HG02870 (cell line): Measurements from ENCODE around the gene SLC25A45.

Experiments
- ATAC-seq: cut with Tn5 transposase; IDR thresholded peaks from one replicate; pipeline ENCODE4 v1.9.1; 2021; ENCODE audit warnings: mild to moderate bottlenecking, moderate library complexity; ENCODE audit not compliant: unreplicated experiment

The SLC25A45 gene

DNA sequence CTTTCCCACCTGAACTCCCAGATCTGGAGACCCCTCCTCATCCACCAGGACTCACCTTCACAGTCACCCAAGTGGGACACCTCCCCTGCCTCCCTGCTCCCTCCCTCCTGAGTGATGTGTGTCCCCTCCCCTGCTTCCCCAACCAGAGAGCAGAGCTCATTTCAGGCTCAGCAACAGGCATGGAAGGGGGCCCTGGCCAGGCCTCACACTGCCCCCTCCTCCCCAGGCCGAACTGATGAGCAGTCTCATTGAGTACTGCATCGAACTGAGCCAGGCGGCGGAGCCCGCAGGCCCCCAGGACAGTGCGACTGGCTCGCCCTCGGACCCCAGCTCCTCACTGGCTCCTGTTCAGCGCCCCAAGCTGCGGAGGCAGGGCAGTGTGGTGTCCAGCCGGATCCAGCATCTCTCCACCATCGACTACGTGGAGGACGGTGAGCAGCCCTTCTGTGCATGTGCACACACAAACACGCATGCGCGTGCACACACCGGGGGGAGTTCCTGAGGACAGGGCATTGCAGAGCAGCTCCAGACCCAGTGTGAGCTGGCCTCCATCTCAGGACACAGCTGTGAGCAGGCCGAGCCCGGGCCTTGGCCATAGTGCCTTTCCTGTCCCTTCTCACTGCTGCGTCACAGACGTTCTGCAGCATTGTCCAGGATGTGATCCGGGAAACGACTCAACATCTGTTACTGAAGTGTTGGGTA is 22.3 kb upstream of the SLC25A45 start:
- ATAC-seq = no peak

DNA sequence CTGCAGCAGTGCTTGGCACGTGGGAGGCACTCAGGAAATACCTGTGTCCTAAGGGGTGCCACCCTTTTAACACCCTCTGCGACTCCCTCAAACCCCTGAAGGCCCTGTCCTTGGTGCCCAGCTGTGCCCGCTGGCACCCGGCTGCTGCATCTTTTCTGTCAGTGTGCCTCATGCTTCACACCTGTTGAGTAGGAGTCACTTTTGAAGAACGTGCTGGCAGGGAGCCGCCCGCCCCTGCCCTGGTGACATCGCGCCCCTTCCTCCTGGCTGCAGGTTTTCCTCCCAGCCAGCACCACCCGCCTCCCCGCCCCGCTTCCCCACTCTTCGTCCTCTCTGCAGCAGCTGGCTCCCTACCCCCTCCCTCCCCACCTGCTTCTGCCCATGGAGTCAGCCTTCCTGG is 21.8 kb upstream of the SLC25A45 start:
- no peak for ATAC-seq

DNA sequence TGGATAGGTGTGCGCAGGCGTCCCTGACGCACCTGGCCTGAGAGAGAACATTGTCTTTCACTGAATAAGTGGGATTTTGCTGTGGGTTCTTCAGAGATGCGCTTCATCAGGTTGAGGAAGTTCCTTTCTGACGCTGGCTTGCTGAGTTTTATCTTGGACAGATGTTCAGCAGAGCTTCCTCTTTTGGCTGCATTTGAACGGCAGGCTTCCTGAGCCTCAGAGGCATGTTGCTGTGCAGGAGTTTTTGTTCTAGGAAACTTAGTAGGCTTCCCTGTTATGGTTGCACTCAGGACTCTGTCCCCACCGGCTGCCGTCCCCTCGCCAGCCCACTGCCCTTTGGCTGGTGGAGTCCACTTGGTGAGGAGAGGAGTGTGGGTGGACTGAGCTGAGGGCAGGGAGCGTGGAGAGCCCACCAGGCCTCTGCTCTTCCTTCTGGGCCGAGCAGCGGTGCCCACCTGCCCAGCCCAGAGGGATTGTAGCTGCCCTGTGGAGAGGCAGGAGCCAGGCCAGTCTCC is 21.2 kb upstream of the SLC25A45 start:
- no peak for ATAC-seq

DNA sequence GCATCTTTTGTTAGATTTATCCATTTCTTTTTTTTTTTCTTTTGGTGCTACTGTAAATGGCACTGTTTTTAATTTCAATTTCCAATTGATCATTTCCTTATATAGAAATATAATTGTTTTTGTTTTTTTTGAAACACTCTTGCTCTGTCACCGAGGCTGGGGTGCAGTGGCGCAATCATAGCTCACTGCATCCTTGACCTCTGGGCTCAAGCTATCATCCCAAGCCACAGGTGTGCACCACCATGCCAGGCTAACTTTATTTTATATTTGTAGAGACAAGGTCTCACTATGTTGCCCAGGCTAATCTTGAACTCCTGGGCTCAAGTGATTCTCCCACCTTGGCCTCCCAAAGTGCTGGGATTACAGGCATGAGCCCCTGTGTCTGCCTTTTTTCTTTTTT is 20.3 kb upstream of the SLC25A45 start:
- ATAC-seq = no peak

DNA sequence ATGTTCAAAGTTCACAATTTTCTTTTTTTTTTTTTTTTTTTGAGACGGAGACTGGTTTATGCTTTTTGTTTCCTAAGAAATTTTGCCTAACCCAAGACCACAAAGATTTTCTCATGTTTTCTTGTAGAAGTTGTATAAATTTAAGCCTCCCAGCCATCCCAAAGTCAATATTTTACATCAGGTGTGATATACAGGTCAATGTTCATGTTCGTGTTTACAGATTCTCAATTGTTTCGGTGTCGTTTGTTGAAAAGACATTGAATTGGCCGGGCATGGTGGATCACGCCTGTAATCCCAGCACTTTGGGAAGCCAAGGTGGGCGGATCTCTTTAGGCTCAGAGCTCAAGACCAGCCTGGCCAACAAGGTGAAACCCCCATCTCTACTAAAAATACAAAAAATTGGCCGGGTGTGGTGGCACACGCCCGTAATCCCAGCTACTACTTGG is 19.4 kb upstream of the SLC25A45 start:
- ATAC-seq = no peak

DNA sequence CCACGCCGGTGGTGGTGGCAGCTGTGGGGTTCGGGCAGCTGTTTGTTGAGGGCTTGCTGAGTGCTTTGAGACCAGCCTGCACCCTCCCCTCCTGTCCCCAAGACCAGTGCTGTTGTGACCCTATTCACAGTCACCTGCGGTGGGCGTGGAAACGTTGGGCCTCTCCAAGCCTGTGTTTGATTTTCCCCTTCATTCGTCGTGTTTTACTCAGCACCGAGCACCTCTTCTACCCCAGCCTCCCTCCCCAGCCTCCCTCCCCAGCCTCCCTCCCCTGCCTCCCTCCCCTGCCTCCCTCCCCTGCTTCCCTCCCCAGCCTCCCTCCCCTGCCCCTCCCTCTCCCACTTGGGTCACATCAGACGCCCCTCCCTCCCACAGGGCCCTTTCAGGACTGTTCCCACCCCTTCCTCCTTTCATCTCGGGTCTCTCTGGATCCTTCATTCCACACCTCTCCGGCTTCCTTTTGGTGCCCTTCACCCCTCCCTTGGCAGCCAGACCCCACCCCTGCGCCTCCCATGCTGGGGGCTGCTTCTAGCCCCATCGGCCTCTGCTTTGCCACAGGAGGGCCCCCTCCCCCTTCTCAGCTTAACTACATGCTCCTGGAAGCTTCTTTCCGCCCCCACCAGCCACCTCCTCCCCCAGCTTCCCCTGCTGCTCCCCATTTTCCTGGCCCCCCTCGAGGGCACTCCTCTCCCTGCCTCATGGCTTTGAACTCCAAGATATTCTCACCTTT is 18.8 kb upstream of the SLC25A45 start:
- no peak for ATAC-seq

DNA sequence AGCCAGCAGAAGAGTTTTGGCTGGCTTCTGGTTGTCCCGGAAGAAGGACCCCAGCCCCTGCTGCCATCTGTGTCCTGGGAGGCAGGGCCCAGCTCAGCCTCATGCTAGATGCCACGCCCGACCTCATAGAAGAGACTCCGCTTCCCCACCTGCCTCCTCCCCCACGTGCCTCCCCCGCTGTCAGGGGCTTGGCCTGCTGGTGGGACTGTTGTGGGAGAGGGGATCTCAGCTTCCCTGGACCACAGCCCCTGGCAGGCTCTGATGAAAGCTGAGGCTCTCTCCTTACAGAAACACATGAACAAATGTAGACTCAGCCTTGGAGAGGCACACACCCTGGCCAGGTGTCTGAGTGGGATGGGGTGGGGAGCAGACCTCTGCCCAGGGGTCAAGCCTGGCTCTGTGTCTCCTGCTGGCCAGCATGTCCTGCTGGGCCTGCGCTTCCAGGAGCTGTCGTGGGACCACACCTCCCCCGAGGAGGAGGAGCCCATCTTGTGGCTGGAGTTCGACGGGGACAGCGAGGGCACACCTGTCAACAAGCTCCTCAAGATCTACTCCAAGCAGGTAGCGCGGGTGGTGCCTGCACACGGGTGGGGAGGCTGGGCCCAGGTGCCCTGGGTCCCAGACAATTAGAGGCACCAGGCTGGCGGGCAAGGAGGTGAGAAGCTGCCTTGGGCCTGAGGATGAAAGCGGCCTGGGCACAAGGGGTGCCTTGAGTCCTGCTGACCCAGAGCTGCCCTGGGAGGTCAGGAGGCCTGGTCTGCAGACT is 18.0 kb upstream of the SLC25A45 start:
- ATAC-seq = no peak

DNA sequence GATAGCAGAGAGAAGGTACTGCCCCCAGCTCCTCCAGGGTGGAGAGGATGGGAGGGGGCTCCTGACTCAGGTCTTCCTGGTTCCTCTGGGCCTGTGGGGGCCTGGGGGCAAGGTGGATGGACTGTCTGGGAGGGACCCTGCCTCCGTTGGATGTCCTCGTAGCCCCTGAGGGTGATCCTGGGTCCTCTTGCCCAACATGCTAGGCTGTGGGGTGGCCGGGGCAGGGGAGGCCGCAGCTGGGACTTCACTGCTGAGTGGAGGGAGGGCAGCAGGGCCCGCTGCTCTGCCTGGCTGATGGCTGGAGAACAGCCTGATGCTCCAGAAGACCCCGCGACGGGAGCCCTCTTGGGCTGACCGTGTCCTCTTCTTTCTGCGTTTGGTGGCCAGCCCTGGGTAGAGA is 17.4 kb upstream of the SLC25A45 start:
- no peak for ATAC-seq

DNA sequence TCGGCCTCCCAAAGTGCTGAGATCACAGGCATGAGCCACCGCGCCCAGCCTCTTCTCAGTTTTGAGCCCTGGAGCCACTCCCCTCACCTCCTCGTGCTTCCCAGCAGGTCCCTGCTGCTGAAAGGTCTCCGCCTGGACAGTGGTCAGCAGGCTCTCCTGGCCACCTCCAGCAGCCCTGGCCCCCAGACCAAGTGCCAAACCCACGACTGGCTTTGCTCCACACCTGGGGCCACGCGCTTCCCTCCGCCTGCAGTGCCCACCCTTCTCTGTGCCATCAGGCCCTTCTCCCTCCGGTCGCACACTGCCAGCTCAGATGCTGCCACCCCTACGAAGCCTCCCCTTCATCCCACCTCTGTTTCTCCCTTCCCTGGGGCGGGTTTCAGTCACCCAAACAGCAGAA is 16.8 kb upstream of the SLC25A45 start:
- no peak for ATAC-seq

DNA sequence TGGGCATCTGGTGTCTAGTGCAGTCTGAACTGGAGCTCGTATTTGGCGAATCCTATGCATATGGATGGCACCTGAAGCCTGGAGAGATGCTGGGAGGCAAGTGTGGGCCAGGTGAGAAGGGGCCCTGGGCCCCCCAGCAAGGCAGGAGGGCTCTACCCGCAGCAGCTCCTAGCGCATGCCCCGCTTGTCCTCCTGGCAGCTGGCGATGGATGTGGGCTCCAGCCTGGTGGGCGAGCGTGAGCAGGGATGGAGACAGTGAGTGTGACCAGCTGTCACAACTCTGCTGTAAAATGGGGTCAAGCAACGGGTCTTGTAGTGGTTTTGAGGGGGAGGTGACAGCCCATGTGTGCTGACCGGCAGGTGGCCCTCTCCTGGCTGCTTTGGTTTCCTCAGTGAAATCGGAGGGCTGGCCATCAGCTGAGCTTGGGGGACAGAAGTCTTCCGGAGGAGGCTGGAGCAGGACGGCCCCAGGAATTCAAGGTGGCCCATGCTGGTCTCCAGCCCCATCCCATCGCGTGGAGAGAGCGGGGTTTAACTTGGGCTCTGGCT is 16.0 kb upstream of the SLC25A45 start:
- no peak for ATAC-seq

DNA sequence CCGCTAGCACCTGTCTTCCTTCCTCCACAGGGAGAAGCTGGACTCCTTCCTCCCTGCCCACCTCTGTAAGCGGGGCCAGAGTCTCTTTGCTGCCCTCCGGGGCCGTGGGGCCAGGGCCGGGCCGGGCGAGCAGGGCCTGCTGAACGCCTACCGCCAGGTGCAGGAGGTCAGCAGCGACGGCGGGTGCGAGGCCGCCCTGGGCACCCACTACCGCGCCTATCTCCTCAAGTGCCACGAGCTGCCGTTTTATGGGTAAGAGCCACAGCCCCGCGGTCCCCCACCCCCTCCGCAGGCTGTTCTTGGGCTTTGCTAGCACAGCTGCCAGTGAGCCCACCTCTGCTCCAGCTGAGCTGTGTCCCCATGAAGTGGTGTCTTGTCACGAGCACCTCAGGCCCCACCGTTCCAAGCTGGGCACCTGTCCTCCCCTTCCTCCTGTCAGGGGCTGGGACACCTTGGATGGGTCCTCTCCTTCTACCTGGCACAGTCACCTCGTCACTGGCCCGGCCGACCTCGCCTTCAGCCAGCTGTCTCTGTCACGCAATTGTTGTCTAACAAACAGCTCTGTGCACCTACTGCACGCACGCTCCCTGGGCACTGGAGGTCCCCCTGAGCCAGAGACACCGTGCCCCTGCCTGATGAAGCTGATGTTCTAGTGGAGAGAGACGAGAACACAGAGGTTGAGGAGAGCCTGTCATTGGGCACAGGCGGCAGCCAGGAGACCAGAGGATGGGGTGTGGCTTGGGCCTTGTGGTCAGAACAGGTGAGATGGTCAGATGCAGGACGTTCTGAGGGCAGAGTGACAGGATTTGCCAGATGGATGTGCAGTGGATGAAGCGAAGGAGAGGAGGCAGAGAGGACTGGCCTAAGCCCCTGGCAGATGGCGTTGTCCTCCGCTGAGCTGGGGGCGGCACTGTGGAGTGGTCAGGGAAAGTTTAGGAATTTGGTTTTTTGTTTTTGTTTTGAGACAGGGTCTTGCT is 14.6 kb upstream of the SLC25A45 start:
- ATAC-seq = no peak

DNA sequence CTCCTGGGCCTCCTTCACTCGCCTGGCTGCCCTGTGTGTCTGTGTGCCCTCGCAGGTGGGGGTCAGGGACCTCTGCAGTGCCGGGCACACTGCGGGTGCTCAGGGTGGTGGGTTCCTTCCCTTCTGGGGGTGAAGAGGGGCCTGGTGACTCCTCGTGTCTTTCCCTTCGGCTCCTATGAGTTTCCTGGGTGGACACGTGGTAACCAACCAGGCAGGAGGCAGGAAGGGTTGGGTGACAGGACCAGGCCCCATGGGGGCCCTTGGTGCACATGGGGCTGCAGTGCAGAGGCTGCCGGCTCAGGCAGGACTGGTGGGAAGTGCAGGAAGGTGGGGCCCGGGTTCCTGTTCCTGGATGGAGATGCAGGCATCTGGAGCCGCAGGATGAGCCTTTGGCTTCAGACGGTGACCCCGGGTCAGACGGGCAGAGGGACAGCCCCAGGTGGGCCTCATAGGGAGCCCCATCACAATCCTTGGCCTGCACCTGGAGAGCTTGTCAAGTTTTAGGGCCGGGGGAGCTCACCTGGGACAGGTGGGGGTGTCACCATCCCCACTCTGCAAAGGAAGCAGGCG is 13.6 kb upstream of the SLC25A45 start:
- ATAC-seq = no peak

DNA sequence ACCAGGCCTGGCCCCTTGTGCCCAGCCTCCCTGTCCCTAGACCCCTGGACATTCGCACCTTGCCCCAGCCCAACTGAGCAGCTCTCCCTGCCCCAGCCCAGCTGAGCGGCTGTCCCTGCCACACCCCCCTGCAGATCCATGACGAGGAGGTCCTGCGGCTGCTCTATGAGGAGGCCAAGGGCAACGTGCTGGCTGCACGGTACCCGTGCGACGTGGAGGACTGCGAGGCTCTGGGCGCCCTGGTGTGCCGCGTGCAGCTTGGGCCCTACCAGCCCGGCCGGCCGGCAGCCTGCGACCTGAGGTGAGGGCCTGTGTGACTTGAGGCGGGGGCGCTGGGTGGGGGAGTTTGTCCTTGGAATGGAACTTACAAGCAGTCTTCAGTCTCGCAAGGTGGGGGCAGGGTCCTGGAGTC is 11.7 kb upstream of the SLC25A45 start:
- ATAC-seq = no peak

DNA sequence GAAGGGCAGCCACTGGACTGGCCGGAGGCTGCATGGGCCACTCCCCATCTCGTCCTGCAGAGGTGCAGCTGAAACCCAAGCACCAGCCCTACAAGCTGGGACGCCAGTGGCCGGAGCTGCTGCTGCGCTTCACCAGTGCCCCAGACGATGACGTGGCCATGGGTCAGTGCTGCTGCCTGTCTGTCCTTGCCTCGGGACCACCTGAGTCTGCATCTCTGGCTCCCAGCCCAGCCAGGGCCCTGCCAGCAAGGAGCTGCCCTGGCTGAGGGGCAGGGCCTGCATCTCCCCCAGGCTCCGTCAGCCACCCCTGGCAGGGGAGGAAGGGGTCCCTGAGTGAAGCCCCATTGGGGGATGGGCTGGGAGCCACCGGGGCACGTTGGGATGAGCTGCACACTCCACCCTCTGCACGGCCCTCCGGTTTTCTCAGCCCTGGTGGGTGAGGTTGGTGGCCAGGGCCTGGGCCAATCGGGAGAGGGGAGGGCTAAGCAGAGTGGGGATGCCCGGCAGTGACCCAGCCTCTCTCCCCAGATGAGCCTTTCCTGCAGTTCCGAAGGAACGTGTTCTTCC is 11.2 kb upstream of the SLC25A45 start:
- ATAC-seq = no peak

DNA sequence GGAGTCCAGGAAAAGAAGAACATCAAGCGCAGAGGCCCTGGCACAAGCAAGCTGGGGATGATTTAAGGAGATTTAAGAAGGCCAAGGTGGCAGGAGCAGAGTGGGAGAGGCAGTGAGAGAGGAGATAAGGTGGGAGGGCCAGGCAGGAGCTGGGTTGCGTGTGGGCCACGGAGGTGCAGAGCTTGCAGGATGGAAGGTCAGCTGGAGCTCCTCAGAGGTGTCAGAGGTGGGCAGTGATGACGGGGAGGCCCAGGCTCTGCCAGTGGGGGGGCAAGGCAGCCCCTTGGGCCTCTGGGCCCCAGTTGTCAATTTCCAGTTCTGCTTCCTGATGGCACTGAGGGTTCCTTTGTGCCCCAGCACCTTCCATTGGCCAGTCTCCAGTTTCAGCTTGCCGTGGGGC is 10.5 kb upstream of the SLC25A45 start:
- no peak for ATAC-seq

DNA sequence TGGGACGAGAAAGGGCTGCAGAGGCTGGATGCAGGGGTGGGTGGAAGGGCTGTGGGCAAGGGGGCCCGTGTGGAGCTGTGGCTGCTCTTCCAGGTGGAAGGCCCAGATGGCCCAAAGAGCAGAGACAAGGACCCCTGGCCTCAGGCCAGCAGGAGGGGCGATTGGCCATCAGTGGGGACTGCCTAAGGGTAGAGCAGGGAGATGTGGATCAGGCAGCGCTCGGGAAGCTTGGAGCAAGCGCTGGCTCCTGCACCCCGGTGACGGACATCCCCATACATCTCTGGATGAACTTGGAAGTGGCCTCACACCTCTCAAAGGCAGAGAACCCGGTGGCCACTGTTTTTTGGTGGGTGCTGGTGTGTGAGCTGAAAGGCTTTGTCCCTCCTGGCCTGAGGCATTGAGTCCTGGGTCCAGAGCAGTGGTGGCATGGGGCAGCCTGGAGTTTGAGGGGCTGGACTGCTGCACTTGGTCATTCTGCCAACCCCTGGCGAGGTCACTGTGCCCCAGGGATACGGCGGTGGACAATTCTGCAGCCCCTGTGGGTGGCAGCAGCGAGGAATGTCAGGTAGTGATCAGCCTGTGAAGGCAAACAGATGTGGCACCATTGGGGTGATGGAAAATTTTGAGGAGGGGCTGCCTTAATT is 9.9 kb upstream of the SLC25A45 start:
- ATAC-seq = no peak

DNA sequence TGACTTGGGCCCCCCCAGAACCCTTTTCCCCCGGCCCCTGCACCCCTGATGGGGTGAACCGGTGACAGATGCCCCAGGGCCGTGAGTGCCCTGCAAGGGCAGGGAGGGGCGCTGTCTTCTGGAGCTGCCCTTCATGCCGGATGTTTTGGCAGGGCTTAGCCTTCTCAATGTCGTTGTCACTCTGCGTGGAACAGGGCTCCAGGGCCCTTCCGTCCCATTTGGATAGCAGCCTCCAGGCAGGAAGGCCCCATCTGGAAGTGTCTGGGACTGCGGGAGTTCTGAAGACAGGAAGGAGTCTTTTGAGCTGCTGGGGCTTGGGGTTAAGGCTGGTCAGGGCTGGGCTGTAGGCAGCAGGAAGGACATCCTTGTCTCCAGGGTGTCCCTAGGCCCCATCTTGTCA is 8.6 kb upstream of the SLC25A45 start:
- ATAC-seq = no peak

DNA sequence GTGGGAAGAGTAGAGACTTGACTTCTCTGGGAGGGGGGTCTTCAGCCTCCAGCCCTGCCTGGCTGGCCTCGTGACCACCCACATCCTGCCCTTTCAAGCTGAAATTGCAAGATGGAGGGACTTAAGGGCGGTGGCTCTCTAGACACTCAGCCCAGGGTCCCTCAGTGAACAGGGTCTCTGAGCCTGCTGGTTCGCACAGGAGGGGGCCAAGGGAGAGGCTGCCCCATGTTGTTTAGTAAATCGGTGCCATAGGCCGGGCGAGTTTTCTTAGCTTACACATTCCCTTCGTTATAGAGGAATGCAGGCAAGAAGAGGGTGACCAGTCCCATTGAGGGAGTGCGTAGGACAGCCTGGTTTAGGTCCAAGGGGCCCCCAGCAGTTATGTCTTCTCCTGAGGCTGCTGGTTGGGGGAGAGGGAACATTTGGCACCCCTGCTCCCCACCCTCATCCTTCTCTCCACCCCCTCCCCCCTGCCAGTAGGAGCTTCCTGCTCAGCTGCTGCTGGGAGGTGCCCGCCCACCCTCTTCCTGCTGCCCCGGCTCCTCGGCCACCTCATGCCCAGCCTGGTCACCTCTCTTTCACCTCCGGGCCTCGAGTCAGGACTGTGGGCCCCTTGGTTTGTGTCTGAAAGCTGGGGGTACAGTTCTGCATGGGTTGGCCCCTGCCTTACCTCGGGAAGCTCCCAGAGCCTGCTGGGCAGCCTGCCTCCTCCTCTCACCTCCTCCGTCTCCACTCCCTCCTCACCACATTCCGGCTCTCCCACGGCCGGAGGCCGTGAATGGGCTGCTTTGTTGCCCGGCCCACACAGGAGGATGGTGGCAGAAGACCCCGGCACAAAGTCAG is 7.9 kb upstream of the SLC25A45 start:
- ATAC-seq = no peak
